Measurements from ENCODE around the gene FNDC11.
"Not testable (repeated sequence)": the region's sequence is repeated elsewhere in the genome, so short reads cannot be mapped to it uniquely, and the experiment has no call there.

The FNDC11 gene

DNA sequence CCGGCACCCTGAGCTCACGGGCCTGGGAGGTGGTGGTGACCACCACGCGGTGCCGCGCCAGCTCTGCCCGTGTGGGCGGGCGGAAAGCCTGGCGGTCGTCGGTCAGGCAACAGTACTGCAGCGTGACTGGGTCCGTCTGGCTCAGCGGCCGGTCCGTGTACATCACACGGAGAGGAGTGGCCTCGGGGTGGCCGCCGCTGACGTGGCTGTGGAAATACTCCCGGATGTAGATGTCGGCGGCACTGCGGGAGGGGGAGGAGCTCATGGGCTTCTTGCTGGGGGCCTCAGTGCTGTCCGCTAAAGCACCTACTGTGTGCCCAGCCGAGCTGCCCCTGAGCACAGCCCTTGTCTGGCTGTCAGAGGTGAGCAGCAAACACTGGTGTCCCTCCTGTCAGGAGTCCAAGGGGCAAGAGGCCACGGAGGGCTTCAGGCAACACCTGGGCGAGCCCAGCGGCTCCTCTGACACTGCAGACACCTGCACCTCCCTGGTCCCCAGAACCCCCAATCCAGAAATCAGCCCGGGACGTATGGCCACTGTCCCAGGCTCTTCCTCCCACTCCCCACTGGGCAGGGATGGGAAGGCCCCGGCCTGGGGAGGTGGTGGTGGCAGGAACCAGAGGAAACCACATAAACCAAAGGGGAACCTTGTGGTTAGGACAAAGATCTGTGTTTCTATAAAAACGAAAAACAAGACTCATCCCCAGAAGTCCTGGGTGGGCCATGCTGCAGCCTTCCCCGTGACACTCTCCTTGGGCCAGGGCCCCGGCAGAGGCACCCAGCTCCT is 13.6 kb downstream of the FNDC11 start:
- no peak for DNase-seq

DNA sequence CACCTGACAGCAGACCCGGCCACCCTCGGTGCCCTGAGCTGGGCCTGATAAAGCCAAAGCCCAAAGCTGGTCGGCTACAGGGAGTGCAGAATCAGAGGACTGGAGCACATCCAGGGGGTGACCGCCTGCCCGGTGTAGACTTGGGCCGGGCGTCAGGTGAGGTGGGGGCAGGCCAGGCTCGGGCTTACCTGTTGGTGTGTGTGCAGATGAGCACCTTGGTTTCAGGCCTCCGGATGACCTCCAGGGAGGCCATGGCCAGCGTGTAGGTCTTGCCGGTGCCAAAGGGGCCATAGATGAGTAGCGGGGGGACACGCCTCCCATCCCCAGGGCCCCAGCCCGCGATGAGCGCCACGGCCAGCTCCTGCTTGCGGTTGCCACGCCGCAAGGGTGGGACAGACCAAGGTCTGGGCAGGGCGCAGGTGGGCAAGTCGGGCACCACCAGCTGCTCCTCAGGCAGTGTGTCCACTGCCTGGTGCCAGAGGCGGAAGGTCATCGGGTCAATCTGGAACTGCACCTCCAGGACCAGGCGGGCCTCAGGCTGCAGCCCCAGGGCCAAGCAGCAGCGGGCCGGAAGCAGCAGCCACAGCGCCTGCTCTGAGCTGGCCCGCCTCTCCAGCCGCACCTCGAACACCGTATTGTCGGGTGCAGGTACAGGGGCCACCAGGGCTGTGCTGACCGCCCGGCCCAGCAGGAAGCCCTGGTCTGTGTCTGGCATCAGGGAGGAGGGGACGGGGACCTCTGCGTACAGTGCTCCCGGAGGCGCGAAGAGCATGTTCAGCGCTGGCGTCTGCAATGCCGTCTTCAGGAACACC is 14.4 kb downstream of the FNDC11 start:
- no peak for DNase-seq

DNA sequence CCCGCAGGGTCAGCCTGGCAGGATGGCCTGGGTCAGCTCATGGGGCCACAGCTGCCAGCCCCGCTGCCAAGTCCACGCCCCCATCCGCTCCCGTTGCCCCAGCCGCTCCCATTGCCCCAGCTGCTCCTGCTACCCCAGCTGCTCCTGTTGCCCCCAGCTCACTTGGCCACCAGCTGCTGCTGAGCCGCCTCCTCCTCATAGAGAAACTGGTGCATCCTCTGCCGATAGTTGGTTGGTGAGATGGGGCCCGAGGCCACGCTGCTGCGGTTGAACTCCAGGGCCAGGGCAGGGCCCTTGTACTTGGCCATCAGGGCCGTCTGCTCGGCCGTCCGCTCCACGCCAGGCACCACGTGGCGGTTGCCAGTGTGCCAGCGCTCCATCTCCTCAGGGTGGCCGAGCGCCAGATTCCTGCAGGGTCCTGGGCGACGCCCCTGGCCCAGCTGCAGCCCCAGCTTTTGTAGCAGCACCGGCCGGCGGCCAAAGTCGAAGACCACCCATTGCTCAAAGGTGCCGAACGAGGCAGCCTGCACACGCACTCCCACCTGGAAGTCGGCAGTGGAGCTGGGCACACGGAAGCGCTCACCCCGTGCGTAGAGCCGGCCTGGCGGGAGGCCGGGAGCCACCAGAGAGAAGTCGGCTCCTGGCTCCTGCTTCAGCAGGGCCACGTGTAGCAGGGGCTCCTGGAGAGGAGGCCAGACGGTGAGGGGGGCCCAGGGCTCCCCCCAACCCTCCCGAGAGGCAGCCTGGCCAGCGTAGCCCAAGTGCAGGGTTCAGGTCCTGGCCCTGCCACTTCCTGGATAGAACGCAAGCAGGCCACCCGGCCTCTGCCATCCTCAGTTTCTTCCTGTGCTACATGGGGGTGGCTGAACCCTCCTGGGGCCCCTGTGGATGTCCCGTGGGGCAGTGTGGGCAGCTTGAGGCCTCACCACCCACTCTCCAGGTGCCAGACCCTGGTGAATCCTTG is 15.3 kb downstream of the FNDC11 start:
- DNase-seq, result no peak

DNA sequence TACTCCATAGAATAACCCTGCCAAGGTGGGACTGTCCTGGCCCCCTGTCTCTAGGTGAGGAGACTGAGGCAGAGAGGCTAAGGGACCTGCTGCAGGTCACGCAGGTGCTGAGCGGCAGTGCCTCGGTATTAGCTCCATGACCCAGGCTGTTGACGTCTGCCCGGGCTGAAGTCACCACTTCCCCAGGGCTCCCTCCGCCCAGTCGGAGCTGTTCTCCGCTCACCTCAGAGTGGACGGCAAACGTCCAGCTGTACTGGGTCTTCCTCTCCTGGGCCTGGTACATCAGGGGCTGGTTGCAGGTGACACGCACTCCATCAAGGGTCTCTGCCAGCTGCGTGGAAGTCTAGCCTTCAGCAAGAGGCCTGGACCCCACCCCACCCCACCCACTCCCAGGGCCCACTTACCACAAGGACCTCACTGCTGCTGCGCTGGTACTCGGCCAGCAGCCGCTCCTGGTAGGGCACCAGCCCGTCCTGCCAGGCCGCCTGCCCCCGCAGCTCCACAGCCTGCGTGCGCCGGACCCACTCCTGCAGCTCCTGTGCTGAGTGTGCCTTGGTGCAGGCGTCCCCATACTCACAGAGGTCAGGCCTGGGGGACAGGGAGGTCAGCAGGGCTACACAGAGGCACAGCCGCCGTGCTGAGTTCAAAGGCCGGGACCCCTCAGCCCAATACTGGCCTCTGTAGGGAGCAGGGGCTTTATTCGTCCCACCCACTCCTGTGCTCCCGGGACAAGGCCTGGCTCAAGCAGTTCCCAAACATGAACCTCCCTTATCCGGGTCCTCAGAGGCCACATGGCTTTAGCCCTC is 16.5 kb downstream of the FNDC11 start:
- DNase-seq, result no peak

DNA sequence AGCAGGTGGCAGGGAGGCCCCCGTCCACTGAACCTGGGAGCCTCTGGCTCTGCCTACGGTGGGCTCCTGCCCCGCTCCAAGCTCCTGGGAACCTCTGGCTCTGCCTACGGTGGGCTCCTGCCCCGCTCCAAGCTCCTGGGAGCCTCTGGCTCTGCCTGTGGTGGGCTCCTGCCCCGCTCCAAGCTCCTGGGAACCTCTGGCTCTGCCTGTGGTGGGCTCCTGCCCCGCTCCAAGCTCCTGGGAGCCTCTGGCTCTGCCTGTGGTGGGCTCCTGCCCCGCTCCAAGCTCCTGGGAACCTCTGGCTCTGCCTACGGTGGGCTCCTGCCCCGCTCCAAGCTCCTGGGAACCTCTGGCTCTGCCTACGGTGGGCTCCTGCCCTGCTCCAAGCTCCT is 17.1 kb downstream of the FNDC11 start:
- DNase-seq, result not testable (repeated sequence)

DNA sequence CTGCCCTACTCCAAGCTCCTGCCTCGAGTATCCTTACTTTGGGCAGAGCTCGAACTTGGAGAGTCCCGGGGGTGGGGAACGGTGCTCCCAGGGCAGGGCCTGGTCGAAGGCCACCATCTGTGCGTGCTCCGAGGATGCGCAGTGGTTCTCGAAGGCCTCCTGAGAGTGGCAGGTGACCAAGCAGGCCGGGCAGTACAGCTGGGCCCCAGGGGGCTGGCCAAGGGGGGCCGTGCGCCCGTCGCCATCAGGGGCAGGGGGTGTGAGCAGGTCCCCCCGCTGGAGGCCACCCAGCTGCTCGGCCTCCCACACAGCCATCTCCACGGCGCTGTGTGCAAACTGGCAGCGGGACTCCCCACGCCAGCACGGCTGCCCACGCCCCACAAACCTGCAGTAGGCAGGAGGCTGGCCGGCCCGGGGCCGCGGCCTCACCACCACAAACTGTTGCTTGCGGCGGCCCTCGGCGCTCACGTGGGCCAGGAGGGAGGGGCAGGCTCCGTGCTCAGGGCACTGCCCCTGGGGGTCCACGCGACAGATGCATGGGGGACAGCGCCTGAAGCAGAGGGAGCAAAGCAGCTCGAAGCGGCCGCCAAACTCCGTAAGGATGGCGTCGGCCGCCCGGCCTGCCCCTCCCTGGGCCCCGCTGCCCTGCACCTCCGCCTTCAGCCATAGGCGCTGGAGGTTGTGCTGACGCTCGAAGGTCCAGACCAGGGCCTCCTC is 18.3 kb downstream of the FNDC11 start:
- no peak for DNase-seq

DNA sequence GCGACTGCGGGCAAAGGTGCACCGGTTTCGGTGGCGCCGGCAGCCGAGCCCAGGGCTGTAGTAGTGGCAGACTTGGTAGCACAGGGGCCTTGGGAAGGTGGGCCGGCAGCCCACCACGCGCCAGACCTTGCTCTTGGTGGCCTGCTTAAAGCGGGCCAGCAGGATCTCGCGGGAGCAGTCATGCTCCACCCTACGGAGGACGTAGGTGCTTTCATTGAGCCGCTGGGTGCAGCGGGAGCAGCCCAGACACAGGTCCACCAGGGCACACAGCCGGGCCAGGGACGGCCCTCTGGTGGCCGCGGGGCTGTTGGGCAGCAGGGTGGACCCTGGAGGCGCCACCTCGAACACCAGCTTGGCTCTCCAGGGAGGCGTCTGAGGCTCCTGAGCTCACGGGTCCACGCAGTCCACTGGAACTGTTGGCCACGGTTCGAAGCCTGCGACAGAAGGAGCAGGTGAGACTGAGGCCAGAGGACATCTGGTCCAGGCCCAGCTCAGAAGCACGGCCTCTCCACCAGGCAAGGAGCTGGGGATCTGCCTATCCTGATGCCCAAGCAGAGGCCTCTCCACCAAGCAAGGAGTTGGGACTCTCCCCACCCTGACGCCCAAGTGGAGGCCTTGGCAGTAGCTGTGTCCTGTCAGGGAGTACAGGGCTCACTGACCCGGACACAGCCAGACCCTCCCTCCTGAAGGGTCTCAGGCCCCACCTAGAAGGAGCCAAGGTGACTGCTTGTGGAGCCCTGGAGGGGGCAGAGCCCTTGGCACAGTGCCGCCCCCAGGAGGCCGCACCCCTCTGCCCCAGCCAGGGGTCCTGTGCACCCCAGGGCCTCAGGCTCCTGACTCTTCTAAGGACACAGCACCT is 19.1 kb downstream of the FNDC11 start:
- DNase-seq, result peak; percentile 34

DNA sequence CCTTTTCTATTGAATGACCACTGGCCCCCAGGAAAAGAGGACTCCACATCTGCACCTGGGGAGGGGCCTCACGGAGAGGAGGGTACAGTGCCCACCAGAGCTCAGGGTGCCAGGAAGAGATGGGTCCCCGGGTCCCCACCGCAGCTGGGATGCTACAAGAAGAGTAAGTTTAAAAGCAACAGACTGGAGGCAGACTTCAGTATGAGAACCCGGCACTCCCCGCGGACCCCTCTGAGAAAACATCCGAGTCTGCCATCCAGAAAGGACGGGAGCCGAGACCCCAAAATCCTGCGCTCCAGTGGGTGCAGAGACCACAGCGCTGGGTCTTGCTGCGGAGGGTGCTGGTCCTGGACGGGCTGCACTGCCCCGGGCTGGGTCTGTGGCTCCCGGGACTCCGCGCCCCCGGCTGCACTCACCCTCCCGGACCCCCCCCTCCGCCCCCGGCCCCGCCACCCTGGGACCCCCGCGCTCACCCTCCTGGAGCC is 19.7 kb downstream of the FNDC11 start:
- no peak for DNase-seq

DNA sequence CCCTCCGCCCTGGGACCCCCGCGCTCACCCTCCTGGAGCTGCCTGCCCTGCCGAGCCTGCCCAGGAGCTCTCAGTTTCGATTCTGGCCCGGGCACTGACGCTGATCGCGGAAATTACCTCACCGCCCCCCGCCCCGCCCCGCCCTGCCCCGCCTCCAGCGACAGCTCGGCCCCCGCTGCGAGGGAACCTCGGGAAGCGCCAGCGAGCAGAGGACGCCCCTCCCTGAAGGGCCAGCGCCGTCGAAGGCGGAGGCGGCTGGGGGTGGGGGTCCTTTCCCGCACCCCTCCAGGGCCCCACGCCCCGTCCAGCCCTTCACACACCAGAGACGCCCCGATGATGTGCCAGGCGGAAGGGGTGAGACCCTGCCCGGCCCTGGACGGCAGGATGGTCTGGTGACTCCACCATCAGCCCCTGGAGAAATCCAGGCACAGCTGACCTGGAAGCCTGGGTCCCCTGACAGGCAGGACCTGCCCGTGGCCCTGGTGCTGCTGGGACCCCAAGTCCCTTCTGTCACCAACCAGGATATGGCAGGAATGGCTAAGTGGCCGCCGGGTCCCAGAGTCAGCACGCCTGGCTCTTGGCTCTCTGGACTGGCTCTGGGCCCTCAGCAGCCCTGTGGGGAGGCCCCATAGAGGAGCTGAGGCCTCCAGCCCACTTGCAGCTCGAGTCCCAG is 20.3 kb downstream of the FNDC11 start, which contains the start of gene HELZ2:
HELZ2 (minus strand) TSS at position 84 of the 673 bp plus-strand sequence. CDS start 1,854 bp downstream, outside the sequence.
- peak; percentile 84 for DNase-seq

DNA sequence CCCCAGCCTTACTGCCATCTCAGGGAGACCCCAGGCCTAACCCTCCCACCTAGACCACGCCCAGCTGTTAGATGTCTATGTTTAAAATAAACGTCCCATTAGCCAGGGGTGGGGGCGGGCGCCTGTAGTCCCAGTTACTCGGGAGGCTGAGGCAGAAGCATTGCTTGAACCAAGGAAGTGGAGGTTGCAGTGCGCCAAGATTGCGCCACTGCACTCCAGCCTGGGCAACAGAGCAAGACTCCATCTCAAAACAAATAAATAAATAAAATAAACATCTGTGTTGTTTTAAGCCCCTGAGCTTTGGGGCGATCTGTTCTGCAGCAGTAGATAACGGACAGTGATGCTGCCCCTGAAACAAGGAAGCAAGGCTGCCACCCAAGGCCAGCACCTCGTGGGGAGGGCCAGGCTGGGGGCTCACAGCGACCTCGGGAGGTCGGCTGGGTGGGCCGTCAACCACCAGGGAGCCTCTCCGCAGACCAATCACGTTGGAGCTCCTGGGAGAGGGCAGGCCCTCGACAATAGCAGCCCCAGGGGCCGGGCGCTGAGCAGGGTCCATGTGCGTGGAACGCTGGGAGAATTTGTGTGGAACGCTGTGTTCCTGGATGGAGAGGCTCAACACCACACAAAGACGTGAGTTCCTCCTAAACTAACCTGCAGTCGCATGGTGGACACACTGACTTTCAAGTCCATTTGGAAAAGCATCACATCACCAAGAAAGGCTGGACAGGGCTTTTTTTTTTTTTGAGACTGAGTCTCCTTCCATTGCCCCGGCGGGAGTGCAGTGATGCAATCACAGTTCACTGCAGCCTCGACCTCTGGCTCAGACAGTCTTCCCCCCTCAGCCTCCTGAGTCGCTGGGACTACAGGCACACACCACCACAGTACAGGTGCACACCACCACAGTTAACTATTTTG is 21.1 kb downstream of the FNDC11 start:
- no peak for DNase-seq

DNA sequence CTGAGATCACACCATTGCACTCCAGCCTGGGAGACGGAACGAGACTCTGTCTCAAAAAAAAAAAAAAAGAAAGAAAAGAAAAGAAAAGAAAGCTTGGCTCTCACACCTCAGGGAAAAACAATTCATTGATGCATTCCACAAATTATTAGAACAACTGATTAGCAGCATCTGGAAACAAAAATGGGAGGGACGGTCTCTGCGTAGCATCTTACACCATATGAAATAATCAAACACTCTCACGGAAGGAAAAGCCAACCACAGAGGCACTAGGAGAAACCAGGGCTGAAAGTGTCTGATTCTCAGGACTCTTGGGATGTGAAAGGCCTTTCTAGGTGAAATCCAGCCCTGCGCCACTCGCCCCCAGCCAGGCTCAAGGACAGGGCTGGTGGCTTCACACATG is 22.4 kb downstream of the FNDC11 start:
- DNase-seq, result no peak

DNA sequence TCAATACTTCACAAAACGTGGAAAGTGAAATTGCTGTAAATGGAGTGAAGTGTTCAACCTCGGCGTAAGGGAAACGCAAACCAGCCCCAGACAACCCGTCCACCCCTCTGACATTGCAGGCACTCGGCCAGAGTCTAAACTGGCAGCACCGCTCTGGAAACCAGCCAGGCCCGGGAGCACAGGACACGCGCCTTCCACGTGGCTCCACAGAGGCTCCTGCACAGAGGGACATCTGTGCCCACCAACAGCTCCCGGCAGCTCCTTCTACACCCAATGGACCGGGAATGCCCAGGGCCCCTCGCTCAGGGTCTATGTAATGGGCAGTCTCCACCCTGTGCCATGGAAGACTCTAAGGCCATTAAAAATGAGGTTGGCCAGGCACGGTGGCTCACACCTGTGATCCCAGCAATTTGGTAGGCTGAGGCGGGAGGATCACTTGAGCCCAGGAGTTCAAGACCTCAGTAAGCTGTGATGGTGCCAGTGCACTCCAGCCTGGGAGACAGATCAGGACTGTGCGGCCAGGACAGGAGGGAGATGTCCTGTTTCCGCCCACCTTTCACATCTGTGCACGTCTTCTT is 23.4 kb downstream of the FNDC11 start:
- no peak for DNase-seq

DNA sequence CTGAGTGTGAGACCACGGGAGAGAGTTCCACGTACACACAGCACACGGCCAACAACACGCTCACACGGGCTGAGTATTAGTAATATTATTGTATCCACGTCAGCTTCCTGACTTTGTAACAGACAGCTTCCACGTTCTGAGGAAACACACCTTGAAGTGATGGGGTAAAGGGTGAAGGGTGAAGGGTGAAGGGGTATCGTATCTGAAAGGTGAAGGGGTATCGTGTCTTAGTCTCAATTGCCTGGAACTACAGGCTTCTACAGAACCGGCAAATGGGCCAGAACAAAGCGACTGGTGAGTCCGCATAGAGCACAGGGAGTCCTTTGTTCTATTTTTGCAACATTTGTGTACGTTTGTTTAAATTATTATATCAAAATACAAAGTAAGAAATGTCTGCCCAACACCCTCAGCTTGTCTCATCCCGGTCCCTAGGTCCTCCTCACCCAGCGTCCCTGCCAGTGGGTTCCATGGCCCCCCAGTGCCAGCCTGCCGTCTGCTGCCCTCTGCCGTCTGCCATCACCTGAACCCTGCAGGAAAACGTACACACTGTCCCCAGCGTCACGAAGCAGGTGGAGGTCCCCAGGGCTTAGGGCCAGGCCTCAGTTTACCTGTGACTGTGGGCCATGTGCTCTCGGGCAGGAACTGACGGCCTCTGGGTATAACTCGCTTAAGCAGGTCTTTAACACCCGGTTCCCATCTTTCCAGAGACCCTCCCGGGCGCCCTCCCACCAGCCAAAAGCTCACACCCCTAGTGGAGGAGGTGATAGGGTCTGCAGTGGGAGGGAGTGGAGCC is 24.5 kb downstream of the FNDC11 start:
- DNase-seq, result peak; percentile 19

DNA sequence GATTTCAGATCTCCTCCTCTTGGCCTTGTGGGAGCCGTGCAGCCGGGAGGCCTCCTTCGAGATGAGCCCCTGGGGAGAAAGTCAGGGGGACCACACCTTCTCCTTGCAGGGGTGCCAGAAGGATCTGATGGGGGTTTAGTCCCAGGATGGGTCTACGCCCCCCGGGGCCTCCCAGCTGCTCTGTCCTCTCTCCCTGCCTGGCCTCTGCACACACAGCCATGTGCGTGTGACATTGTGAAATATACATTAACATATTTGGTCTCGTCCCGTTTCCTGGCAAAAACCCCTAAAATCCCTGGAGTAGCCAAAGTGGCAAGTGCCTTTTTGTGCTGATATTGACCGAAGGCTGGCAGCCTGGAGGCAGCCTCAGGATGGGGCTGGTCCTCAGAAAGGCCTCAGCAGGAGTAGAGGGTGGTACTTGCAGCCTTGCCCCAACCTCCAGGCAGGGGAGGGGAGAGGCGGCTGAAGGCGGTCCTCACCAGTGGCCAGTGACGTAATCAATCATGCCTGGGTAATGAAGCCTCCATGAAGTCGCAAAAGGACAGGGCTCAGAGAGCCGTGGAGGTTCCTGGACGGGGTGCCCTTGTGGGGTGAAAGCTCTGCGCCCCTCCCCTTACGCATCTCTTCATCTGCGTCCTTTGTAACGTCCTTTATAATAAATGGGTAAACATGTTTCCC is 25.2 kb downstream of the FNDC11 start:
- no peak for DNase-seq

DNA sequence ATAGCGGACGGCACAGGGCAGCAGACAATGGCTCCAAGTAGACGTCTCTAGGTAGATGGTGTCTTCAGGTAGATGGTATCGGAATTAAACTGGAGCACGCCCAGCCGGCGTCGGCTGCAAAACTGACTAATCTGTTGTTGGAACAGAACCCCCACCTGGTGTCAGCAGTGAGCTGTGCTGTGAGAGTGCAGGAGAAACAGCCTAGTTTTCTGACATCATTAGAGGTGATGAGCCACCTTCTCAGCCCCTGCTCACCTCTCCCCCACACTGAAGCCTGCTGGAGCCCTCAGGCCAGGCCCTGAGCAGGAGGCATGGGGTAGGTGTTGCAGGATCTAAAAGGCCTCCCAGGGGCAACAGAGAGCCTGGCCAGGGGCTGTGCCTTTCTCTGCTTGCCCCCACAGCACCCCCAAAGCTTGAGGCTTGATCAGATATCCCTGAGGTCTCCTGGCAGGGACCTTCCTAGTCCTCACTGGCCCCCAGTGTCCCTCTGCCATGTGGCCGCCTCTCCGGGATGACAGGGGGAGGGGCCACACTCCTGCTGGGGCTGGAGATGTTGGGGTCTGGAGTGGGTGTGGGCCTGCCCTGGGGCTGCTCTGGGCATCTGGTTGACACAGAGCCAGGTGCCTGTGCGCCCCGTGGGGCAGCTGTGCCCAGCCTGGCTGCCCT is 27.0 kb downstream of the FNDC11 start:
- DNase-seq, result peak; percentile 81
